Esophagus muscularis mucosa (tissue), 3 donors: ENCODE results near the gene CNGA2.

Experiments used
- POLR2A ChIP-seq: fragments of 450-650 bp; IDR thresholded peaks from one replicate; pipeline ENCODE4 v1.6.1; 2017; ENCODE audit warnings: antibody characterized with exemption, moderate library complexity, mild to moderate bottlenecking, low read depth
- TF ChIP-seq, protein P1 (sequence below), 3 experiments: fragments of 200-600 bp in 2 of 3; fragments of 450-650 bp in 1 of 3; sonication (generic) in 2 of 3; IDR thresholded peaks; one replicate each; pipeline ENCODE4 v1.5.1; 2017 to 2019; ENCODE audit warnings: antibody characterized with exemption in 3 of 3, mild to moderate bottlenecking in 2 of 3, moderate library complexity in 1 of 3

DNA sequence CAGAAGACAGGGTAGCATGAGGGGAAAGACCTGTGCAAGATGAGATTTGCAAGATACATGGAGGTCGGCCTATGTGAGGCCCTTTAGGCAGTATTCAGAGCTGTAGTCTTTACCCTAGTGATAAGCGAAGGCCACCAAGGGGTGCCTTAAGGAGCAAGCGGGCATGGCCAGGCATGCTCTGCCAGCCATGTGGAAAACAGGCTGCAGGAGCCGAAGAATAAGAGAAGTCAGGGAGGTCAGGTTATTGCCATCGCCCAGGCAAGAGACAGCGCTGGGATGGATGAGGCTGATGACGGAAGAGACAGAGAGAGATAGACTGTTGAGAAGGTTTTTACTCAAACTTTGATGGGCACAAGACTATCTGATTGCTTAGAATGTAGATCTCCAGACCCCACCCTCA lies 25.7 kb upstream of the CNGA2 start:
- TF ChIP-seq, protein P1, sequence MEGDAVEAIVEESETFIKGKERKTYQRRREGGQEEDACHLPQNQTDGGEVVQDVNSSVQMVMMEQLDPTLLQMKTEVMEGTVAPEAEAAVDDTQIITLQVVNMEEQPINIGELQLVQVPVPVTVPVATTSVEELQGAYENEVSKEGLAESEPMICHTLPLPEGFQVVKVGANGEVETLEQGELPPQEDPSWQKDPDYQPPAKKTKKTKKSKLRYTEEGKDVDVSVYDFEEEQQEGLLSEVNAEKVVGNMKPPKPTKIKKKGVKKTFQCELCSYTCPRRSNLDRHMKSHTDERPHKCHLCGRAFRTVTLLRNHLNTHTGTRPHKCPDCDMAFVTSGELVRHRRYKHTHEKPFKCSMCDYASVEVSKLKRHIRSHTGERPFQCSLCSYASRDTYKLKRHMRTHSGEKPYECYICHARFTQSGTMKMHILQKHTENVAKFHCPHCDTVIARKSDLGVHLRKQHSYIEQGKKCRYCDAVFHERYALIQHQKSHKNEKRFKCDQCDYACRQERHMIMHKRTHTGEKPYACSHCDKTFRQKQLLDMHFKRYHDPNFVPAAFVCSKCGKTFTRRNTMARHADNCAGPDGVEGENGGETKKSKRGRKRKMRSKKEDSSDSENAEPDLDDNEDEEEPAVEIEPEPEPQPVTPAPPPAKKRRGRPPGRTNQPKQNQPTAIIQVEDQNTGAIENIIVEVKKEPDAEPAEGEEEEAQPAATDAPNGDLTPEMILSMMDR (IDR thresholded peaks at IDR 0.05): no peak
- no peak for TF ChIP-seq POLR2A
